Caco-2 (cell line): ENCODE results near the gene AASDH. TPM values are rescaled to one million over a fixed set of nuclear protein-coding genes. Genes with fewer than 3 reads are reported as not detected.

Experiments
- BruUV-seq: library from RNA; stranded (reverse); fragments of 400-500 nt; replicated peaks from 2 replicates; lab custom pipeline; 2021; lab: Mats Ljungman, UMichigan
- CTCF ChIA-PET: fragments of 300-600 bp; sonication (Branson Sonifier 250); formaldehyde crosslinking; loops from one replicate; lab custom pipeline; 2022; ENCODE audit warnings: antibody characterized with exemption; lab: Charles Lee
- POLR2A ChIA-PET: fragments of 300-600 bp; sonication (Branson Sonifier 250); formaldehyde crosslinking; loops from one replicate; lab custom pipeline; 2022; ENCODE audit warnings: antibody characterized with exemption; lab: Charles Lee
- DNase-seq, 2 experiments: peaks; one replicate each; pipeline versions ENCODE4 v3.0.0 to v3.0.0-alpha.2; 2020 to 2022
- H3K27me3 ChIP-seq: replicated peaks from 2 replicates; pipeline ENCODE4 v1.6.0; 2011; ENCODE audit warnings: low read length; ENCODE audit not compliant: control insufficient read depth, insufficient read depth
- H3K36me3 ChIP-seq: 2 replicates; pipeline ENCODE4 v1.5.1; 2011; ENCODE audit warnings: low read length; ENCODE audit not compliant: control insufficient read depth, insufficient read depth
- H3K4me1 ChIP-seq: fragments of 250-450 bp; sonication (Bioruptor Pico); 2 replicates; pipeline ENCODE4 v1.5.1; 2020; ENCODE audit warnings: mild to moderate bottlenecking
- H3K4me3 ChIP-seq: 2 replicates; pipeline ENCODE4 v1.5.1; 2011; ENCODE audit warnings: low read depth, mild to moderate bottlenecking, control low read depth, low read length
- H3K9me3 ChIP-seq: fragments of 250-450 bp; sonication (Bioruptor Pico); 2 replicates; pipeline ENCODE4 v1.5.1; 2020; ENCODE audit warnings: mild to moderate bottlenecking, moderate library complexity
- H3K27ac Mint-ChIP-seq: one replicate; pipeline ENCODE4 v1.8.0; 2022; ENCODE audit warnings: mixed read lengths; ENCODE audit not compliant: unreplicated experiment
- H3K27me3 Mint-ChIP-seq: one replicate; pipeline ENCODE4 v1.8.0; 2022; ENCODE audit warnings: mixed read lengths; ENCODE audit not compliant: insufficient read depth, unreplicated experiment
- H3K36me3 Mint-ChIP-seq: one replicate; pipeline ENCODE4 v1.8.0; 2022; ENCODE audit warnings: mild to moderate bottlenecking, mixed read lengths; ENCODE audit not compliant: insufficient read depth, unreplicated experiment
- H3K4me1 Mint-ChIP-seq: one replicate; pipeline ENCODE4 v1.8.0; 2022; ENCODE audit warnings: low read depth, mixed read lengths; ENCODE audit not compliant: unreplicated experiment
- H3K4me3 Mint-ChIP-seq: one replicate; pipeline ENCODE4 v1.8.0; 2022; ENCODE audit warnings: mild to moderate bottlenecking, moderate library complexity, mixed read lengths; ENCODE audit not compliant: unreplicated experiment
- H3K9me3 Mint-ChIP-seq: one replicate; pipeline ENCODE4 v1.8.0; 2022; ENCODE audit warnings: mixed read lengths; ENCODE audit not compliant: unreplicated experiment
- CTCF ChIP-seq, 2 experiments: fragments of 200-600 bp in 1 of 2; IDR thresholded peaks; 1 replicate in 1 of 2; 2 replicates in 1 of 2; pipeline versions ENCODE4 v1.5.1 to v1.8.0; 2011 to 2022; ENCODE audit warnings: antibody characterized with exemption in 1 of 2, control low read depth in 1 of 2, inconsistent platforms in 1 of 2, low read depth in 1 of 2, low read length in 1 of 2, mild to moderate bottlenecking in 1 of 2, moderate library complexity in 1 of 2; ENCODE audit not compliant: insufficient read depth in 1 of 2, severe bottlenecking in 1 of 2, unreplicated experiment in 1 of 2
- intact Hi-C: fragments of 100-400 bp; cut with micrococcal nuclease; formaldehyde crosslinking; loops from one replicate; pipeline ENCODE4 v1.10.0; 2022; ENCODE audit not compliant: unreplicated experiment
- total RNA-seq: library from RNA; stranded (reverse); gene quantifications from 2 replicates; pipeline ENCODE4 v1.2.3, GENCODE V29; 2022

Gene AASDH
- total RNA-seq, 1 experiment from 2014 or later, result 12.8 TPM

DNA sequence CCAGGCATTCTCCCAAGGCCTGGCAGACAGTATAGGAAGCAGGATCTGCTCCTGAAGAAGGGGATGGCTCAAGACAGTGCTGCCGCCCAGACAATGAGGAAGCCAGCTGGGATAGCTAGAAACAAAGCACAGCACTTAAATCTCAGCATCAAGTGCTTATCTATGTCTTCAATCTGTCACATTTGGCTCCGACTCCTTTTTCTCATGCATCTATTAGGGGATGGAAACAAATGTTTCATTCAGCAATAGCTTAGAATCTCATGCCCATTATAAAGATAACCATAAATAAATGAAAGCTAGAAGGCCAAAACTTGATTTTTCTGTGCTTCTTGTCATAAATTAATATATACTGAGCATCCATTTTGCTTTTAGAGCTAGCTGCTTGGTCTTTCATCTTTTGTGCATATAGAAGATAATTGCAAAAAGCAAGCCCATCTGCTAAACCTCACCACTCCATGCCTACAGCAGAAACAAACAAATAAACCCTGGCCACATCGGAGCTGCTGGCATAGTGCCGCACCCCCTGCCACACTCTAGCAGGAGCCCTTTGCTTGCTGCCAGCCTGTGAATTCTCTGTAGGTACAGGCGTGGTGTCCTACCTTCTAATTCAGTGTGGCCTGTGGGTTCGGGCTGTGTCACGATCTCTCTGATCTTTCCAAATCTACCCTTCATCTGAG is 75.9 kb downstream of the AASDH start:
- TF ChIP-seq CTCF (IDR thresholded peaks at IDR 0.05; ENCODE audit: insufficient read depth in 1 of 2, low read depth in 1 of 2, low read length in 1 of 2, severe bottlenecking in 1 of 2, unreplicated experiment in 1 of 2), result no peak
- H3K9me3 Mint-ChIP-seq, result no peaks in the 10 kb centered on the region
- intact Hi-C loops, result no loop called here
- ChIA-PET CTCF (no interaction called here), POLR2A (no interaction called here)
- Histone ChIP-seq H3K4me1 (peaks cover 16% of the 10 kb centered on the region), H3K27me3 (no peaks in the 10 kb centered on the region), H3K4me3 (no peak overlapping the region), H3K36me3 (no peaks in the 10 kb centered on the region), H3K9me3 (no peaks in the 10 kb centered on the region)
- no peak for DNase-seq
- H3K27ac Mint-ChIP-seq, result no peak overlapping the region
- H3K27me3 Mint-ChIP-seq, result no peaks in the 10 kb centered on the region
- no peaks in the 10 kb centered on the region for H3K36me3 Mint-ChIP-seq
- H3K4me3 Mint-ChIP-seq, result no peak overlapping the region
- H3K4me1 Mint-ChIP-seq, result peaks cover 8% of the 10 kb centered on the region
- no TSS peak for BruUV-seq

GRCh38 chr4:56310401-56311125 is 76.7 kb downstream of the AASDH start:
- no peak overlapping the region for H3K27ac Mint-ChIP-seq
- Histone ChIP-seq H3K9me3 (no peaks in the 10 kb centered on the region), H3K4me1 (peaks cover 24% of the 10 kb centered on the region), H3K4me3 (no peak overlapping the region), H3K27me3 (no peaks in the 10 kb centered on the region), H3K36me3 (no peaks in the 10 kb centered on the region)
- H3K9me3 Mint-ChIP-seq, result no peaks in the 10 kb centered on the region
- no peaks in the 10 kb centered on the region for H3K27me3 Mint-ChIP-seq
- ChIA-PET POLR2A (no interaction called here), CTCF (no interaction called here)
- intact Hi-C loops, result no loop called here
- TF ChIP-seq CTCF (IDR thresholded peaks at IDR 0.05; ENCODE audit: insufficient read depth in 1 of 2, low read depth in 1 of 2, low read length in 1 of 2, severe bottlenecking in 1 of 2, unreplicated experiment in 1 of 2), result no peak
- peaks cover 2% of the 10 kb centered on the region for H3K36me3 Mint-ChIP-seq
- no peak overlapping the region for H3K4me3 Mint-ChIP-seq
- peaks cover 11% of the 10 kb centered on the region for H3K4me1 Mint-ChIP-seq
- no peak for DNase-seq
- BruUV-seq, result no TSS peak

GRCh38 chr4:56308384-56308783 is 78.9 kb downstream of the AASDH start:
- H3K4me3 Mint-ChIP-seq, result no peak overlapping the region
- no peak for DNase-seq
- intact Hi-C loops, result no loop called here
- peaks cover 6% of the 10 kb centered on the region for H3K36me3 Mint-ChIP-seq
- no peaks in the 10 kb centered on the region for H3K9me3 Mint-ChIP-seq
- peaks cover 15% of the 10 kb centered on the region for H3K4me1 Mint-ChIP-seq
- no peak for TF ChIP-seq CTCF (IDR thresholded peaks at IDR 0.05; ENCODE audit: insufficient read depth in 1 of 2, low read depth in 1 of 2, low read length in 1 of 2, severe bottlenecking in 1 of 2, unreplicated experiment in 1 of 2)
- Histone ChIP-seq H3K9me3 (no peaks in the 10 kb centered on the region), H3K4me1 (peaks cover 29% of the 10 kb centered on the region), H3K4me3 (no peak overlapping the region), H3K27me3 (no peaks in the 10 kb centered on the region), H3K36me3 (no peaks in the 10 kb centered on the region)
- no peaks in the 10 kb centered on the region for H3K27me3 Mint-ChIP-seq
- CTCF ChIA-PET, result no interaction called here
- no peak overlapping the region for H3K27ac Mint-ChIP-seq
- POLR2A ChIA-PET, result no interaction called here
- no TSS peak for BruUV-seq
